HFF-Myc (cell line): ENCODE measurements around the gene CPSF3.

ENCODE experiments used
- DNase-seq: peaks from one replicate; pipeline ENCODE4 v3.0.0-alpha.2; 2011; ENCODE audit warnings: low read depth; ENCODE audit errors: extremely low read depth
- H3K4me3 ChIP-seq: replicated peaks from 2 replicates; pipeline ENCODE4 v1.5.1; 2011; ENCODE audit warnings: low read depth, mild to moderate bottlenecking, control low read depth, low read length
- TF ChIP-seq, protein P1 (sequence below): IDR thresholded peaks from 2 replicates; pipeline ENCODE4 v1.5.1; 2012; ENCODE audit warnings: mild to moderate bottlenecking, low read depth, low read length, control low read depth; ENCODE audit errors: missing control alignments

Gene CPSF3

GRCh38 chr2:9403924-9404323 lies 19.5 kb upstream of the CPSF3 start:
- H3K4me3 ChIP-seq: no peak overlapping the region
- DNase-seq: no peak
- TF ChIP-seq, protein P1, sequence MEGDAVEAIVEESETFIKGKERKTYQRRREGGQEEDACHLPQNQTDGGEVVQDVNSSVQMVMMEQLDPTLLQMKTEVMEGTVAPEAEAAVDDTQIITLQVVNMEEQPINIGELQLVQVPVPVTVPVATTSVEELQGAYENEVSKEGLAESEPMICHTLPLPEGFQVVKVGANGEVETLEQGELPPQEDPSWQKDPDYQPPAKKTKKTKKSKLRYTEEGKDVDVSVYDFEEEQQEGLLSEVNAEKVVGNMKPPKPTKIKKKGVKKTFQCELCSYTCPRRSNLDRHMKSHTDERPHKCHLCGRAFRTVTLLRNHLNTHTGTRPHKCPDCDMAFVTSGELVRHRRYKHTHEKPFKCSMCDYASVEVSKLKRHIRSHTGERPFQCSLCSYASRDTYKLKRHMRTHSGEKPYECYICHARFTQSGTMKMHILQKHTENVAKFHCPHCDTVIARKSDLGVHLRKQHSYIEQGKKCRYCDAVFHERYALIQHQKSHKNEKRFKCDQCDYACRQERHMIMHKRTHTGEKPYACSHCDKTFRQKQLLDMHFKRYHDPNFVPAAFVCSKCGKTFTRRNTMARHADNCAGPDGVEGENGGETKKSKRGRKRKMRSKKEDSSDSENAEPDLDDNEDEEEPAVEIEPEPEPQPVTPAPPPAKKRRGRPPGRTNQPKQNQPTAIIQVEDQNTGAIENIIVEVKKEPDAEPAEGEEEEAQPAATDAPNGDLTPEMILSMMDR: no peak

DNA sequence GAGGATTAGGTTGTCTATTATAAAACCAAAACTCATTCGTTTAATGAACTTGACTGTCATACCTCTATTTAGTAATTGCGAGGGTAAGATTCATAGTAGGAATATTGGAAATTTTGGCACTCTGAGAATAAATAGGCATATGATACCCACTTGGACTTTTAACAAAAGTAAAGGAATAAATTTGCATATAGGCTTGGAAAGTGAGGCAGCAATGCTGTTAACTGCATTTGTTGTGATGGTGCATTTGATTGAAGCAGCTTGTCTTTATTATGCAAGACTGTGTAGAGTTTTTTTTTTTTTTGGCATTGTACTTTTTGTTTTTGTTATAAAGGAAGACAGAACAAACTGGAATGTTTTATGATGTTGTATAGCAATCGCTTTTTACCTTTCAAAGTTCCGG lies 19.0 kb upstream of the CPSF3 start:
- H3K4me3 ChIP-seq: no peak overlapping the region
- TF ChIP-seq, protein P1: no peak

DNA sequence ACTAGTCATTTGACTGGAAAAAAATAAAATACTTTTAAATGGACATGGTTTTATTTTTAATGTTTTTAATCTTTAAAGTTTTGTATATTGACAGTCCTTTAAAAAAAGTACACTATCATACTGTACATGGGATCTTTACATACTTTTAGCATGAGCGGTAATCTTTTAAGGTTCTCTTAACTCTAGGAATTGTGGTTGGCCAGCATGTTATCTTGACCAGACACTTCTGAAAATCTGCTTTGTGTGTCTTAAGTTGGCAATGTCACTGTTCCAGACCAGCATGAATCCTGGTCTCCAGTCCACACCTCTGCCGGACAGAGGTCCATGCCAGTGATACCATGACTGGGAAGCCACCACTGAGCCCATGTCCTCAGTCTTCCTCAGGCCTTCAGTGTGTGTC lies 17.8 kb upstream of the CPSF3 start:
- DNase-seq: no peak
- H3K4me3 ChIP-seq: no peak overlapping the region
- TF ChIP-seq, protein P1: no peak

More for the DNA sequence above, 19.0 kb upstream of the CPSF3 start:
- no peak for DNase-seq

DNA sequence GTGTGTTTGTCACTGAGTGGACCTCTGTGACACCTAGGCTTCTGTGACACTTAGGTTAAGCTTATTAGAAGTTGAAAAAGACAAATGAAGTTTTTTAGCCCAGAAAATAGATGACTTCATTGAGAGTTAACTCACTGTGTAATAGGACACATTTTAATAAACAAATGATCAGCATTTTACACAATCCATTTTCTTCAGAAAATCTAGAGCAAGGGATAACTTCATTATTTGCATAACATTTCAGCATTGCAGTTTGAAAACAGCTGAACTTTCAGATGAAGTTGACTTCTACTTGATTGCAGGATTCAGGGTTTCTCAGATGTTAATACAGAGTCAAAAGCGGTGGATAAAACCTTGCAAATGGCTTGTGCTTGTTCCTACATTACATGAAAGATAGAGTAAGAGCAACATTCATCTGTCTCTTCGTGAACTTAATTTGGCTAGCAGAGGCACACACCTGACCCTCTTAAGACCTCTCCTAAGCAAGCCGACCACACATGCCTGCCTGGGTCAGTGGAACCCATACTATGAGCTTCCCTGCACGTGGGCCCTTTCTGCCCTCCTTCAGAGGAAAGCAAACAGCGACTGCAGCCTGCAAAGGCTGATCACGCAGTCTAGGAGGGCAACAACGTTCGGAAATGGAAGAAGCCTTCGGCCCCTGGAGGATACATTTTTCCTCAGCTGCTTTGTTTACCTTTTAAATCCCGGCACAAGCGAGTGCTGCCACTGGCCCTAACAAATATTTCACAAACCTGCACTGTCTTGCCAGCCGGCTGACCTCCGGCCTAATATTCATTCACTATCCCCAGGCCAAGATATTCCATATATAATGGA lies 16.7 kb upstream of the CPSF3 start:
- no peak overlapping the region for H3K4me3 ChIP-seq
- DNase-seq: no peak
- TF ChIP-seq, protein P1: no peak

- H3K4me3 ChIP-seq: no peak overlapping the region
- DNase-seq: no peak
- TF ChIP-seq, protein P1: no peak
These were observed 16.1 kb upstream of the CPSF3 start for GRCh38 chr2:9407363-9407811.

GRCh38 chr2:9408641-9409151 lies 14.8 kb upstream of the CPSF3 start:
- TF ChIP-seq, protein P1: no peak
- no peak overlapping the region for H3K4me3 ChIP-seq
- DNase-seq: no peak
